Measurements from ENCODE around the gene NEDD9.

DNA sequence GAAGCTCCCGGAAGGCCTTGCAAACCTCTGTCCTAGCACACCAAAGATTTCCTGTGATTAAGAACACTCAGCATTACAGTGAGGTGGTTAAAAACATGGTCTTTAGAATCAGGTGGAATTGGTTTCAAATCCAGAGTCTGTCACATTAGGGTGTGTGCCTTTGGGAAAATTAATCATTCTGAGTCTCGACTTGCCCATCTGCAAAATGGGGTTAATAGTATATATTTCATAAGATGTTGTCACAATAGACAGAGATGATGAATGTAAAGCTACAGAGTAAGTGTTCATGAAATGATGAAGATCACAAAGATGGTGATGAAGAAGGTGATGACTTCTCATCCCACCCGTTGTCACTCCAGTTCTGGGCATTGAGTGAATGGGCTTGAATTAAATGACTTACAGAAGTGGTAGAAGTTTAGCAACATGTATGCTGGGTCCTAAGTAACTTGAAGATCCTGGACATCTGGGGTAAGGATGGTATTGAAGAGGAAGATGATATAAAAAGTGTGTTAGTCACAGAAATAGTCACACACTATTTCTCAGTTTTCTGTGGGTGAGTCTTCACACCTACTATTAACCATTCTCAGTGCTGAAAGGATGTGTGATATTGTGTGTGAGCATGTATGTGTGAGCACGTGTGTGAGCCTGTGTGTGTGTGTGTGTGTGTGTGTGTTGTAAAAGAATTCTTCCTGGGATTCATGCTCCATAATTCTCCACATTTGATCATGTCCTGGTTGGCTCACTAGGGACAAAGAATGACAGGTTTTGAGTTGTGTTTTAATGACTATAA lies 28.0 kb upstream of the NEDD9 start:
- TF ChIP-seq, protein P1, sequence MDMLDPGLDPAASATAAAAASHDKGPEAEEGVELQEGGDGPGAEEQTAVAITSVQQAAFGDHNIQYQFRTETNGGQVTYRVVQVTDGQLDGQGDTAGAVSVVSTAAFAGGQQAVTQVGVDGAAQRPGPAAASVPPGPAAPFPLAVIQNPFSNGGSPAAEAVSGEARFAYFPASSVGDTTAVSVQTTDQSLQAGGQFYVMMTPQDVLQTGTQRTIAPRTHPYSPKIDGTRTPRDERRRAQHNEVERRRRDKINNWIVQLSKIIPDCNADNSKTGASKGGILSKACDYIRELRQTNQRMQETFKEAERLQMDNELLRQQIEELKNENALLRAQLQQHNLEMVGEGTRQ (IDR thresholded peaks at IDR 0.05; ENCODE audit: low read depth, low read length) = no peak
- TF ChIP-seq, protein P2, sequence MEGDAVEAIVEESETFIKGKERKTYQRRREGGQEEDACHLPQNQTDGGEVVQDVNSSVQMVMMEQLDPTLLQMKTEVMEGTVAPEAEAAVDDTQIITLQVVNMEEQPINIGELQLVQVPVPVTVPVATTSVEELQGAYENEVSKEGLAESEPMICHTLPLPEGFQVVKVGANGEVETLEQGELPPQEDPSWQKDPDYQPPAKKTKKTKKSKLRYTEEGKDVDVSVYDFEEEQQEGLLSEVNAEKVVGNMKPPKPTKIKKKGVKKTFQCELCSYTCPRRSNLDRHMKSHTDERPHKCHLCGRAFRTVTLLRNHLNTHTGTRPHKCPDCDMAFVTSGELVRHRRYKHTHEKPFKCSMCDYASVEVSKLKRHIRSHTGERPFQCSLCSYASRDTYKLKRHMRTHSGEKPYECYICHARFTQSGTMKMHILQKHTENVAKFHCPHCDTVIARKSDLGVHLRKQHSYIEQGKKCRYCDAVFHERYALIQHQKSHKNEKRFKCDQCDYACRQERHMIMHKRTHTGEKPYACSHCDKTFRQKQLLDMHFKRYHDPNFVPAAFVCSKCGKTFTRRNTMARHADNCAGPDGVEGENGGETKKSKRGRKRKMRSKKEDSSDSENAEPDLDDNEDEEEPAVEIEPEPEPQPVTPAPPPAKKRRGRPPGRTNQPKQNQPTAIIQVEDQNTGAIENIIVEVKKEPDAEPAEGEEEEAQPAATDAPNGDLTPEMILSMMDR (conservative IDR thresholded peaks at IDR 0.05; ENCODE audit: low read depth, low read length) = no peak
- TF ChIP-seq RAD21 (IDR thresholded peaks at IDR 0.05; ENCODE audit: low read length) (no peak), MAZ (IDR thresholded peaks at IDR 0.05; ENCODE audit: borderline replicate concordance, low read depth, low read length) (no peak), BHLHE40 (IDR thresholded peaks at IDR 0.05; ENCODE audit: low read depth, low read length) (no peak), MXI1 (IDR thresholded peaks at IDR 0.05; ENCODE audit: borderline replicate concordance, low read depth, low read length) (no peak), SMC3 (IDR thresholded peaks at IDR 0.05; ENCODE audit: low read depth, low read length) (no peak), POLR2A (IDR thresholded peaks at IDR 0.05; ENCODE audit: low read depth, low read length) (no peak), MAFK (IDR thresholded peaks at IDR 0.05; ENCODE audit: low read depth, low read length) (no peak), CEBPB (IDR thresholded peaks at IDR 0.05; ENCODE audit: low read depth, low read length) (no peak), RCOR1 (IDR thresholded peaks at IDR 0.05; ENCODE audit: insufficient replicate concordance, low read length) (no peak)

All from IMR-90 (cell line).